GM23338 (cell line): ENCODE data around the gene ZNF23. TPM values are rescaled to one million over a fixed set of nuclear protein-coding genes. Genes with fewer than 3 reads are reported as not detected.

Source experiments
- ATAC-seq: fragments of 200-7000 bp; cut with Tn5 transposase; 3 replicates; pipeline ENCODE4 v1.9.1; 2020
- DNase-seq: peaks from one replicate; pipeline ENCODE4 v3.0.0-alpha.2; 2015; ENCODE audit warnings: low spot score
- H2AFZ ChIP-seq: fragments of 200-600 bp; sonication (generic); 2 replicates; pipeline ENCODE4 v1.8.0; 2016; ENCODE audit warnings: antibody characterized with exemption, mild to moderate bottlenecking, moderate library complexity
- H3F3A ChIP-seq: fragments of 200-600 bp; sonication (generic); replicated peaks from 2 replicates; pipeline ENCODE4 v1.8.0; 2017; ENCODE audit warnings: antibody characterized with exemption, mixed run types, low read depth
- H3K27ac ChIP-seq: fragments of 200-600 bp; sonication (generic); 2 replicates; pipeline ENCODE4 v1.6.1; 2016; ENCODE audit warnings: low read depth
- H3K27me3 ChIP-seq: fragments of 200-600 bp; sonication (generic); 2 replicates; pipeline ENCODE4 v1.8.0; 2016; ENCODE audit warnings: mild to moderate bottlenecking, mixed run types, moderate library complexity; ENCODE audit not compliant: insufficient read depth
- H3K36me3 ChIP-seq: fragments of 200-600 bp; sonication (generic); 2 replicates; pipeline ENCODE4 v1.8.0; 2016; ENCODE audit warnings: mild to moderate bottlenecking; ENCODE audit not compliant: insufficient read depth
- H3K4me1 ChIP-seq: fragments of 200-600 bp; sonication (generic); 2 replicates; pipeline ENCODE4 v1.8.0; 2016; ENCODE audit warnings: mild to moderate bottlenecking, moderate library complexity; ENCODE audit not compliant: insufficient read depth
- H3K4me2 ChIP-seq: fragments of 200-600 bp; sonication (generic); 2 replicates; pipeline ENCODE4 v1.7.1; 2017; ENCODE audit warnings: mixed run types
- H3K4me3 ChIP-seq: fragments of 200-600 bp; sonication (generic); 2 replicates; pipeline ENCODE4 v1.6.1; 2016; ENCODE audit warnings: mixed run types
- H3K79me2 ChIP-seq: fragments of 200-600 bp; sonication (generic); replicated peaks from 2 replicates; pipeline ENCODE4 v1.8.0; 2017; ENCODE audit warnings: mild to moderate bottlenecking; ENCODE audit not compliant: insufficient read depth
- H3K9me2 ChIP-seq: fragments of 200-600 bp; sonication (generic); 2 replicates; pipeline ENCODE4 v1.8.0; 2017; ENCODE audit not compliant: insufficient read depth
- H4K20me1 ChIP-seq: fragments of 200-600 bp; sonication (generic); replicated peaks from 2 replicates; pipeline ENCODE4 v1.8.0; 2017; ENCODE audit warnings: mild to moderate bottlenecking; ENCODE audit not compliant: insufficient read depth
- H3K27ac Mint-ChIP-seq: 2 replicates; pipeline ENCODE4 v1.8.0; 2020; ENCODE audit warnings: inconsistent platforms, mild to moderate bottlenecking, moderate library complexity, mixed read lengths
- H3K27me3 Mint-ChIP-seq: 3 replicates; pipeline ENCODE4 v1.8.0; 2022; ENCODE audit warnings: low read depth, mild to moderate bottlenecking, moderate library complexity, mixed read lengths, inconsistent platforms; ENCODE audit not compliant: insufficient read depth, poor library complexity
- H3K36me3 Mint-ChIP-seq: 3 replicates; pipeline ENCODE4 v1.8.0; 2021; ENCODE audit warnings: low read depth, mild to moderate bottlenecking, inconsistent platforms, moderate library complexity, mixed read lengths
- H3K4me1 Mint-ChIP-seq: 3 replicates; pipeline ENCODE4 v1.8.0; 2020; ENCODE audit warnings: mild to moderate bottlenecking, inconsistent platforms, mixed read lengths
- H3K4me3 Mint-ChIP-seq: 3 replicates; pipeline ENCODE4 v1.8.0; 2021; ENCODE audit warnings: moderate library complexity, mild to moderate bottlenecking, inconsistent platforms, mixed read lengths
- H3K9me3 Mint-ChIP-seq: 3 replicates; pipeline ENCODE4 v1.8.0; 2020; ENCODE audit warnings: moderate library complexity, mild to moderate bottlenecking, inconsistent platforms, mixed read lengths
- CTCF ChIP-seq, 2 experiments: fragments of 200-600 bp in 1 of 2; sonication (generic) in 1 of 2; conservative IDR thresholded peaks; 2 replicates each; pipeline versions ENCODE4 v1.5.1 to v1.6.1; 2016 to 2017; ENCODE audit warnings: antibody characterized with exemption in 2 of 2, low read depth in 2 of 2, mild to moderate bottlenecking in 2 of 2, moderate library complexity in 1 of 2
- EZH2phosphoT487 ChIP-seq: fragments of 200-600 bp; sonication (generic); IDR thresholded peaks from one replicate; pipeline ENCODE4 v1.8.1; 2018; ENCODE audit warnings: antibody characterized with exemption; ENCODE audit not compliant: unreplicated experiment
- NANOG ChIP-seq: IDR thresholded peaks from 2 replicates; pipeline ENCODE4 v1.6.1; 2016; ENCODE audit warnings: antibody characterized with exemption, borderline replicate concordance
- STAT1 ChIP-seq: IDR thresholded peaks from one replicate; pipeline ENCODE4 v1.6.1; 2016; ENCODE audit warnings: antibody characterized with exemption; ENCODE audit not compliant: unreplicated experiment
- ZNF331 ChIP-seq: fragments of 250-450 bp; sonication (Bioruptor Pico); IDR thresholded peaks from 2 replicates; pipeline ENCODE4 v1.5.0; 2020; ENCODE audit warnings: low read depth, mild to moderate bottlenecking, moderate library complexity
- polyA plus RNA-seq: library from polyadenylated mRNA; unstranded; fragments of >200 nt; fragmentation: Nextera tagmentation; extraction: Ambion mirVana; gene quantifications from 2 replicates; pipeline ENCODE4 v1.2.1, GENCODE V29; 2016
- total RNA-seq: library from RNA; depleted of rRNA; stranded (reverse); fragments of >200 nt; shearing (Covaris generic); gene quantifications from 2 replicates; pipeline ENCODE4 v1.2.3, GENCODE V29; 2014
- TF ChIP-seq, protein P1 (sequence below): fragments of 250-450 bp; sonication (Bioruptor Pico); IDR thresholded peaks from 2 replicates; pipeline ENCODE4 v1.5.0; 2020; ENCODE audit warnings: mild to moderate bottlenecking, moderate library complexity
- TF ChIP-seq, protein P2 (sequence below): IDR thresholded peaks from 2 replicates; pipeline ENCODE4 v1.6.1; 2016; ENCODE audit warnings: antibody characterized with exemption

ZNF23 gene
- total and polyA plus RNA-seq, 2 experiments from 2014 or later: 8.4 to 8.8 TPM

DNA sequence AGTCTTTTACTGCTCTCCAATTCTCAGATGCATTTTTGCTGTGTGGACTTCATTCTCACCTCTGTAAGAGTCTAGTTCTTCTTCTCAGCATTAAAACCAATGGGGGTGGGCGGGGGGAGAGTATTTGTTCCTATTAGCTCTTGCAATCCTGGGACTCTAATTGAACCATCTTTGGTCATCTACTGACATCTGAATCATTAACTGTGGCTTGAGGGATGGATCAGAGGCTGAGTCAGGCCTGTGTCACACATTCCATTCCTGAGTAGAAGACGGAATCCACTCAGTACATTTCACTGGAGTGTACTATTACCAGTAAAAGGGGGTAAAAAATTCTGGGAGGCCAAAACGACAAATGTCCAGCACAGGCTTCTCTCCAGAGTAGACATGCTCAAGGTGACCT lies 12.8 kb upstream of the ZNF23 start (continued):
- TF ChIP-seq, protein P1, sequence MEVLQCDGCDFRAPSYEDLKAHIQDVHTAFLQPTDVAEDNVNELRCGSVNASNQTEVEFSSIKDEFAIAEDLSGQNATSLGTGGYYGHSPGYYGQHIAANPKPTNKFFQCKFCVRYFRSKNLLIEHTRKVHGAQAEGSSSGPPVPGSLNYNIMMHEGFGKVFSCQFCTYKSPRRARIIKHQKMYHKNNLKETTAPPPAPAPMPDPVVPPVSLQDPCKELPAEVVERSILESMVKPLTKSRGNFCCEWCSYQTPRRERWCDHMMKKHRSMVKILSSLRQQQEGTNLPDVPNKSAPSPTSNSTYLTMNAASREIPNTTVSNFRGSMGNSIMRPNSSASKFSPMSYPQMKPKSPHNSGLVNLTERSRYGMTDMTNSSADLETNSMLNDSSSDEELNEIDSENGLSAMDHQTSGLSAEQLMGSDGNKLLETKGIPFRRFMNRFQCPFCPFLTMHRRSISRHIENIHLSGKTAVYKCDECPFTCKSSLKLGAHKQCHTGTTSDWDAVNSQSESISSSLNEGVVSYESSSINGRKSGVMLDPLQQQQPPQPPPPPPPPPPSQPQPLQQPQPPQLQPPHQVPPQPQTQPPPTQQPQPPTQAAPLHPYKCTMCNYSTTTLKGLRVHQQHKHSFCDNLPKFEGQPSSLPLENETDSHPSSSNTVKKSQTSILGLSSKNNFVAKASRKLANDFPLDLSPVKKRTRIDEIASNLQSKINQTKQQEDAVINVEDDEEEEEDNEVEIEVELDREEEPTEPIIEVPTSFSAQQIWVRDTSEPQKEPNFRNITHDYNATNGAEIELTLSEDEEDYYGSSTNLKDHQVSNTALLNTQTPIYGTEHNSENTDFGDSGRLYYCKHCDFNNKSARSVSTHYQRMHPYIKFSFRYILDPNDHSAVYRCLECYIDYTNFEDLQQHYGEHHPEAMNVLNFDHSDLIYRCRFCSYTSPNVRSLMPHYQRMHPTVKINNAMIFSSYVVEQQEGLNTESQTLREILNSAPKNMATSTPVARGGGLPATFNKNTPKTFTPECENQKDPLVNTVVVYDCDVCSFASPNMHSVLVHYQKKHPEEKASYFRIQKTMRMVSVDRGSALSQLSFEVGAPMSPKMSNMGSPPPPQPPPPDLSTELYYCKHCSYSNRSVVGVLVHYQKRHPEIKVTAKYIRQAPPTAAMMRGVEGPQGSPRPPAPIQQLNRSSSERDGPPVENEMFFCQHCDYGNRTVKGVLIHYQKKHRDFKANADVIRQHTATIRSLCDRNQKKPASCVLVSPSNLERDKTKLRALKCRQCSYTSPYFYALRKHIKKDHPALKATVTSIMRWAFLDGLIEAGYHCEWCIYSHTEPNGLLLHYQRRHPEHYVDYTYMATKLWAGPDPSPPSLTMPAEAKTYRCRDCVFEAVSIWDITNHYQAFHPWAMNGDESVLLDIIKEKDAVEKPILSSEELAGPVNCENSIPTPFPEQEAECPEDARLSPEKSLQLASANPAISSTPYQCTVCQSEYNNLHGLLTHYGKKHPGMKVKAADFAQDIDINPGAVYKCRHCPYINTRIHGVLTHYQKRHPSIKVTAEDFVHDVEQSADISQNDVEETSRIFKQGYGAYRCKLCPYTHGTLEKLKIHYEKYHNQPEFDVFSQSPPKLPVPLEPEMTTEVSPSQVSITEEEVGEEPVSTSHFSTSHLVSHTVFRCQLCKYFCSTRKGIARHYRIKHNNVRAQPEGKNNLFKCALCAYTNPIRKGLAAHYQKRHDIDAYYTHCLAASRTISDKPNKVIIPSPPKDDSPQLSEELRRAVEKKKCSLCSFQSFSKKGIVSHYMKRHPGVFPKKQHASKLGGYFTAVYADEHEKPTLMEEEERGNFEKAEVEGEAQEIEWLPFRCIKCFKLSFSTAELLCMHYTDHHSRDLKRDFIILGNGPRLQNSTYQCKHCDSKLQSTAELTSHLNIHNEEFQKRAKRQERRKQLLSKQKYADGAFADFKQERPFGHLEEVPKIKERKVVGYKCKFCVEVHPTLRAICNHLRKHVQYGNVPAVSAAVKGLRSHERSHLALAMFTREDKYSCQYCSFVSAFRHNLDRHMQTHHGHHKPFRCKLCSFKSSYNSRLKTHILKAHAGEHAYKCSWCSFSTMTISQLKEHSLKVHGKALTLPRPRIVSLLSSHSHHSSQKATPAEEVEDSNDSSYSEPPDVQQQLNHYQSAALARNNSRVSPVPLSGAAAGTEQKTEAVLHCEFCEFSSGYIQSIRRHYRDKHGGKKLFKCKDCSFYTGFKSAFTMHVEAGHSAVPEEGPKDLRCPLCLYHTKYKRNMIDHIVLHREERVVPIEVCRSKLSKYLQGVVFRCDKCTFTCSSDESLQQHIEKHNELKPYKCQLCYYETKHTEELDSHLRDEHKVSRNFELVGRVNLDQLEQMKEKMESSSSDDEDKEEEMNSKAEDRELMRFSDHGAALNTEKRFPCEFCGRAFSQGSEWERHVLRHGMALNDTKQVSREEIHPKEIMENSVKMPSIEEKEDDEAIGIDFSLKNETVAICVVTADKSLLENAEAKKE (CRISPR knock-in tag): no peak
- TF ChIP-seq CTCF (conservative IDR thresholded peaks at IDR 0.05; ENCODE audit: low read depth in 2 of 2): no peak
- no peak for TF ChIP-seq NANOG

DNA sequence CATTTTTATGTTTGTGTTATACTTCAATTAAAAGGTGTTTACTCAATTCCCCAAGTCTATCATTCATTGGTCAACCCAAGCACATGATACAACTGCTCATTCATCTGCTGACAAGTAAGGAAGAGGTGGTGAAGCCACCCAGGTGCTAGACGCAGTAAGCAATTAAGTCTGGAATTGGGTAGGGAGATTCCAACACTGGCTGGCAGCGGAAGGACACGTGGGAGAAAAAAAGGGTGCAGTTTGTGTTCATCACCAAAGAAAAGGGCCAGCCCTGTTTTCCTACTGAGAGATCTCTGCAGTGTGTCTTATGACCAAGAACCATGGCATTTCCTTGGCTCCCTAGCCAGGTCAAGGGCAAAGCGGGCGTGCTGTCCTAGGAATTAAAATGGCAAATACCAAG lies 11.8 kb upstream of the ZNF23 start:
- Histone ChIP-seq H3K4me3 (no peak overlapping the region), H4K20me1 (no peaks in the 10 kb centered on the region; the same call in 1 of the 2 replicates), H2AFZ (no peak overlapping the region), H3K27ac (no peak overlapping the region), H3F3A (no peaks in the 10 kb centered on the region), H3K4me2 (no peak overlapping the region), H3K9me2 (no peaks in the 10 kb centered on the region), H3K79me2 (no peaks in the 10 kb centered on the region), H3K27me3 (no peaks in the 10 kb centered on the region), H3K36me3 (no peaks in the 10 kb centered on the region), H3K4me1 (no peaks in the 10 kb centered on the region)
- ATAC-seq (no peak), DNase-seq (no peak)
- H3K4me1 Mint-ChIP-seq: no peaks in the 10 kb centered on the region
- H3K27ac Mint-ChIP-seq: no peak overlapping the region
- H3K36me3 Mint-ChIP-seq: 0 out of 3 replicates have a peak, but pooled peaks cover 3% of the 10 kb centered on the region
- no peaks in the 10 kb centered on the region for H3K9me3 Mint-ChIP-seq
- H3K4me3 Mint-ChIP-seq: no peak overlapping the region
- H3K27me3 Mint-ChIP-seq: peaks cover 4% of the 10 kb centered on the region
- TF ChIP-seq CTCF (conservative IDR thresholded peaks at IDR 0.05; ENCODE audit: low read depth in 2 of 2) (no peak), EZH2phosphoT487 (no peak), NANOG (no peak), STAT1 (no peak), ZNF331 (CRISPR knock-in tag) (no peak)
- TF ChIP-seq, protein P2, sequence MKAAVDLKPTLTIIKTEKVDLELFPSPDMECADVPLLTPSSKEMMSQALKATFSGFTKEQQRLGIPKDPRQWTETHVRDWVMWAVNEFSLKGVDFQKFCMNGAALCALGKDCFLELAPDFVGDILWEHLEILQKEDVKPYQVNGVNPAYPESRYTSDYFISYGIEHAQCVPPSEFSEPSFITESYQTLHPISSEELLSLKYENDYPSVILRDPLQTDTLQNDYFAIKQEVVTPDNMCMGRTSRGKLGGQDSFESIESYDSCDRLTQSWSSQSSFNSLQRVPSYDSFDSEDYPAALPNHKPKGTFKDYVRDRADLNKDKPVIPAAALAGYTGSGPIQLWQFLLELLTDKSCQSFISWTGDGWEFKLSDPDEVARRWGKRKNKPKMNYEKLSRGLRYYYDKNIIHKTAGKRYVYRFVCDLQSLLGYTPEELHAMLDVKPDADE: no peak
